ENCODE measurements around the gene ASRGL1. TPM values are rescaled to one million over a fixed set of nuclear protein-coding genes. Genes with fewer than 3 reads are reported as not detected.

The ASRGL1 gene
- 10 to 100 TPM in 1 of 4 donors, 1 to 10 TPM in 2, under 1 TPM in 1; 0.38 to 12.6 (median 2.8) TPM for total RNA-seq

DNA sequence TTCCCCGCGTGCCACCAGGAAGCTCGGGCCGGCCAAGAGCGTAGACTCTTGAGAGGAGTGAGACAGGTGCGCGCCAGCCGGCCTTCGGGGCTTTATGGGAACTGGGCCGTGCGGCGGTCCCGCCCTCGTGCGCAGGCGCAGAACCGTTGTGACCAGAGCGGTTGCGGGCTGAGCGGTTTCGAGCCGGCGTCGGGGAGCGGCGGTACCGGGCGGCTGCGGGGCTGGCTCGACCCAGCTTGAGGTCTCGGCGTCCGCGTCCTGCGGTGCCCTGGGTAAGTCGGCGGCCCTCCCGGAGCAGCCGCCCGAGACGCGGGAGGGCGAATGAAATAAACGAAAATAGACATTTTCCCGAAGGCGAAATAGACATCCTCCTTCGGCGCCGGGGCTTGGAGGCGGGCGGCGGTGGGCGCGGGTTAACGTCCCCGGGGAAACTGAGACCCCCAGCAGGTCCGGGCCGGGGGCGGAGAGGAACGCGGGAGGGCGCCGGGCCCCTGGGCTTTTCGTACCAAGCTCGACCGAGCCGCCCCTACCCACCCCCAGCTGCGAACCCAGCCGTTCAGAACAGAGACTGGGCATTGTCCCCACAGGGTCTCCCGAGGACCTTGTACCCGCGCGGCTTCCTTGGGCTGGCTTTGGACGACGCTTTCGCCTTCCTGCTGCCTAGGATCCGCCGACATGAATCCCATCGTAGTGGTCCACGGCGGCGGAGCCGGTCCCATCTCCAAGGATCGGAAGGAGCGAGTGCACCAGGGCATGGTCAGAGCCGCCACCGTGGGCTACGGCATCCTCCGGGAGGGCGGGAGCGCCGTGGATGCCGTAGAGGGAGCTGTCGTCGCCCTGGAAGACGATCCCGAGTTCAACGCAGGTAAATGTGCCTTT is at the start of gene ASRGL1:
Gene ASRGL1 (plus strand): TSS at position 146 of the 879 bp plus-strand sequence. CDS start 530 bp downstream, at position 676.
- no peak for TF ChIP-seq POLR2A (IDR thresholded peaks at IDR 0.05)
- TF ChIP-seq, protein P1, sequence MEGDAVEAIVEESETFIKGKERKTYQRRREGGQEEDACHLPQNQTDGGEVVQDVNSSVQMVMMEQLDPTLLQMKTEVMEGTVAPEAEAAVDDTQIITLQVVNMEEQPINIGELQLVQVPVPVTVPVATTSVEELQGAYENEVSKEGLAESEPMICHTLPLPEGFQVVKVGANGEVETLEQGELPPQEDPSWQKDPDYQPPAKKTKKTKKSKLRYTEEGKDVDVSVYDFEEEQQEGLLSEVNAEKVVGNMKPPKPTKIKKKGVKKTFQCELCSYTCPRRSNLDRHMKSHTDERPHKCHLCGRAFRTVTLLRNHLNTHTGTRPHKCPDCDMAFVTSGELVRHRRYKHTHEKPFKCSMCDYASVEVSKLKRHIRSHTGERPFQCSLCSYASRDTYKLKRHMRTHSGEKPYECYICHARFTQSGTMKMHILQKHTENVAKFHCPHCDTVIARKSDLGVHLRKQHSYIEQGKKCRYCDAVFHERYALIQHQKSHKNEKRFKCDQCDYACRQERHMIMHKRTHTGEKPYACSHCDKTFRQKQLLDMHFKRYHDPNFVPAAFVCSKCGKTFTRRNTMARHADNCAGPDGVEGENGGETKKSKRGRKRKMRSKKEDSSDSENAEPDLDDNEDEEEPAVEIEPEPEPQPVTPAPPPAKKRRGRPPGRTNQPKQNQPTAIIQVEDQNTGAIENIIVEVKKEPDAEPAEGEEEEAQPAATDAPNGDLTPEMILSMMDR (IDR thresholded peaks at IDR 0.05): no peak
- intact Hi-C loops (cut with DNase I; ENCODE audit: low total_unique reads): no loop called here
- WGBS, 2 donors: 1% methylated on average over 93 to 95 of the region's 98 CpGs
- DNase-seq (ENCODE audit: low spot score in 2 of 2): peak; percentile 58 to 96
- H3K4me3 ChIP-seq (ENCODE audit: low read depth, poor library complexity, severe bottlenecking): peak within 1 kb of the TSS; percentile 60

DNA sequence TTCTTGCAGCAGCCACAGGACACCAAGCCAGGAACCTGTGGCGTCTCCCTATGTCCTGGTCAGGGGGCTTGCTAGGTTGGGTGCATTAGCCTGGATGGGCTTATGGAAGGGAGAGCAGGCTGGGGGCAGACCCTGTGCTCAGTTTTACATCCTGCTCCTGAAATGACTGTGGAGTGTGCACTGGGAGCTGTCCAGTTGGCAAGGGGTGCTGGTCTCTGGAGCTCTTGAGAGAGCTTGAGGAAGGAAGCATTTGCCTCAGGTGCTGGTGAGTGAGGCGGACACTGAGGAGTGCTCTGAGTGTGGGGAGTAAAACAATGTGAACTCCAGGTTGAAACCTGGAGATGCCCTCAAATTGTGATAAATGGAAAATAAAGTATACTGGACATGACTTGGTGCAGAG is 41.7 kb upstream of the ASRGL1 start:
- WGBS, 2 donors: 37 to 39% methylated on average over 2 of the region's 2 CpGs
- intact Hi-C loops (cut with DNase I; ENCODE audit: low total_unique reads): no loop called here
- H3K4me3 ChIP-seq (ENCODE audit: low read depth, poor library complexity, severe bottlenecking): no peak overlapping the region
- no peak for DNase-seq (ENCODE audit: low spot score in 2 of 2)
- no peak for TF ChIP-seq POLR2A (IDR thresholded peaks at IDR 0.05)
- TF ChIP-seq, protein P1 (IDR thresholded peaks at IDR 0.05): no peak

DNA sequence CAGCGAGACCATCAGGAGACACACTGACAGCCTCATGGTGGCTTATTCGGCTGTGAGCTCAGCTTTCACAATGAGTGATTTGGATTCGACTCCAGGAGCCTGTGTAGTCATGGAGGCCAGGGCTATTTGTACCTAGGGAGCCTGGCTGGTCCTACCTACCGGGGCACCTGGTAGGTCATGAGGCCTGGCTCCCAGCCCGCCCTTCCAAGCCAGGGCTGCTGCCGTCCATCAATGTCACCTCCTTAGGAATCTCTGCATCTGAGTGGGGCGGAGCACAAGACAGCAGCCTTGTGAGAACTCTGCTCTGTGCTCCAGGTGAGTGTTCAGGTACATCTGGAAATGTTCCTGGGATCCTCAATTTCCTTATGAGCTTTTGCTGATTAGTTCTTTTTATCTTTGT is 38.3 kb upstream of the ASRGL1 start, which contains the start of gene SCGB1D4:
Gene SCGB1D4 (minus strand): TSS at position 101 of the 400 bp plus-strand sequence. CDS start 65 bp downstream, at position 36.
- TF ChIP-seq POLR2A (IDR thresholded peaks at IDR 0.05): no peak
- TF ChIP-seq, protein P1 (IDR thresholded peaks at IDR 0.05): no peak
- WGBS, 2 donors: 64 to 66% methylated on average over 7 of the region's 7 CpGs
- no peak for DNase-seq (ENCODE audit: low spot score in 2 of 2)
- H3K4me3 ChIP-seq (ENCODE audit: low read depth, poor library complexity, severe bottlenecking): no peak within 1 kb of the TSS
- intact Hi-C loops (cut with DNase I; ENCODE audit: low total_unique reads): no loop called here

DNA sequence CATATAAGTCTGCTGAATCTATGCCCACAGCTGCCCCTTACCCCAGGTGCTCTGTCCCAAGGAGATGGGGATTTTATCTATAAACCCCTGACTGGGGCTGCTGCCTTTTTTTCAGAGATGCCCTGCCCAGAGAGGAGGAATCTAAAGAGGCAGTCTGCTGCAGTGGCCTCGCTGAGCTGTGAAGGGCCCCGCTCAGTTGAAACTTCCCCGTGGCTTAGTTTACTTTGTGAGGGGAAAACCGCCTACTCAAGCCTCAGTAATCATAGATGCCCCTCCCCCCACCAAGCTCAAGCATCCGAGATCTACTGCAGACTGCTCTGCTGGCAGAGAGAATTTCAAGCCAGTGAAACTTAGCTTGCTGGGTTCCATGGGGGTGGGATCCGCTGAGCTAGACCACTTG is 31.0 kb upstream of the ASRGL1 start:
- TF ChIP-seq POLR2A (IDR thresholded peaks at IDR 0.05): no peak
- TF ChIP-seq, protein P1 (IDR thresholded peaks at IDR 0.05): no peak
- WGBS, 2 donors: 49 to 50% methylated on average over 6 of the region's 6 CpGs
- no peak overlapping the region for H3K4me3 ChIP-seq (ENCODE audit: low read depth, poor library complexity, severe bottlenecking)
- DNase-seq (ENCODE audit: low spot score in 2 of 2): no peak
- intact Hi-C loops (cut with DNase I; ENCODE audit: low total_unique reads): no loop called here

DNA sequence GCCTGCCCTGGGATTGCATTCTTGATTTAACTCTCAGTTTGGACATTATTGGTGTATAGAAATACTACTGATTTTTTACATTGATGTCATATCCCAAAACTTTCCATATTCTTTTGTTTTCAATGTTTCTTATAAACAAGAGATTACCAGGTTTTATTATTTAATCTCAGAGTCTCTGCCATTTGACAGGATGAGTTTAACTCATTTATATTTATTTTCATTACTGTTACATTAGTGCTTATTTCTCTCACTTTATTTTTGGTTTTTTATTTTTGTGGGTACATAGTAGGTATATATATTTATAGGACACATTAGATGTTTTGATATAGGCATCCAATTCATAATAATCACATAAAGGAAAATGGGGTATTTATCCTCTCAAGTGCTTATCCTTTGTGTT is 29.3 kb upstream of the ASRGL1 start:
- intact Hi-C loops (cut with DNase I; ENCODE audit: low total_unique reads): no loop called here
- H3K4me3 ChIP-seq (ENCODE audit: low read depth, poor library complexity, severe bottlenecking): no peak overlapping the region
- DNase-seq (ENCODE audit: low spot score in 2 of 2): no peak
- no peak for TF ChIP-seq POLR2A (IDR thresholded peaks at IDR 0.05)
- TF ChIP-seq, protein P1 (IDR thresholded peaks at IDR 0.05): no peak
